Stimulated activated CD8-positive, alpha-beta memory T cell treated with anti-CD3 and anti-CD28 coated beads, Interleukin-15, amount 100 ng/mL, for 48 hours (primary cell): ENCODE results near the gene TSPOAP1.

Experiments
- DNase-seq, 2 donors: peaks; one replicate each; pipeline ENCODE4 v3.0.0-alpha.2; 2020; ENCODE audit warnings: low read depth in 2 of 2

Gene TSPOAP1

GRCh38 chr17:58328195-58329034 lies at the start of gene TSPOAP1:
TSS of gene TSPOAP1 (minus strand) at chr17:58328795. CDS start at chr17:58327920, 875 bp downstream.
- DNase-seq = peak; percentile 84 to 85

GRCh38 chr17:58377661-58378060 lies 49.1 kb upstream of the TSPOAP1 start:
- DNase-seq = no peak

- no peak for DNase-seq
Observed at GRCh38 chr17:58377093-58377601, 48.6 kb upstream of the TSPOAP1 start.

GRCh38 chr17:58376472-58377000 lies 47.9 kb upstream of the TSPOAP1 start:
- no peak for DNase-seq

GRCh38 chr17:58375811-58376210 lies 47.2 kb upstream of the TSPOAP1 start:
- DNase-seq = no peak

GRCh38 chr17:58375256-58375655 lies 46.7 kb upstream of the TSPOAP1 start:
- no peak for DNase-seq

GRCh38 chr17:58373923-58374322 lies 45.3 kb upstream of the TSPOAP1 start:
- DNase-seq = no peak

- DNase-seq = no peak
Observed at GRCh38 chr17:58373003-58373402, 44.4 kb upstream of the TSPOAP1 start.

- no peak for DNase-seq
Observed at GRCh38 chr17:58371300-58371950, 42.8 kb upstream of the TSPOAP1 start.

- DNase-seq = no peak
Observed at GRCh38 chr17:58370716-58371115, 42.1 kb upstream of the TSPOAP1 start.

GRCh38 chr17:58370309-58370708 lies 41.7 kb upstream of the TSPOAP1 start:
- DNase-seq = no peak

- no peak for DNase-seq
Observed at GRCh38 chr17:58369214-58370031, 40.8 kb upstream of the TSPOAP1 start.

GRCh38 chr17:58368860-58369213 lies 40.2 kb upstream of the TSPOAP1 start:
- no peak for DNase-seq

GRCh38 chr17:58367461-58367860 lies 38.9 kb upstream of the TSPOAP1 start:
- no peak for DNase-seq

- DNase-seq = no peak
Observed at GRCh38 chr17:58365980-58366595, 37.5 kb upstream of the TSPOAP1 start.

GRCh38 chr17:58365185-58365979 lies 36.8 kb upstream of the TSPOAP1 start:
- no peak for DNase-seq

- DNase-seq = no peak
Observed at GRCh38 chr17:58364270-58364942, 35.8 kb upstream of the TSPOAP1 start.

- DNase-seq = no peak
Observed at GRCh38 chr17:58363457-58364185, 35.0 kb upstream of the TSPOAP1 start.

GRCh38 chr17:58362368-58363014 lies 33.9 kb upstream of the TSPOAP1 start:
- DNase-seq = no peak
